ENCODE results near the gene SLC38A10. TPM values are rescaled to one million over a fixed set of nuclear protein-coding genes. Genes with fewer than 3 reads are reported as not detected.
A peak's percentile ranks its signal among the peaks of the same experiment; 100 is the strongest.

SLC38A10 gene
- total RNA-seq, 2 donors from 2014 or later, result 83.0 to 129 TPM

DNA sequence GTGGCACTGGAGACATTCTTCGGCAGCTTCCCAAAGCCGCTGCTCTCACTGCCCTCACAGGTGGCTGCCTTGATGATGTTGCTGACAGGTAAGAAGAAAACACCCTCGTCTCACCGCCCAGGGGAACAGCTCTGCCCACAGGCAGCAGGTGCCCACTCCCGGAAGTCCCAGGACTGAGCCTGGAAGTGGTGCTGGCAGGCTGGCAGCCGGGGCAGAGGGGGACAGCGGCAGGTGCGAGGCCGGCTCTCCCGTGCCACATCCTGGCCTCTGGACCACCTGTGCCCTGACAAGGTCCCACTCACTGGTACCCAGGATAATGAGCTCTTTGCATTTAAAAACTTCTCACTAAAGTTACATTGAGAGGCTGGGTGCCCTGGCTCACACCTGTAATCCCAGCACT lies 92.8 kb downstream of the SLC38A10 start:
- no peak overlapping the region for H3K4me3 ChIP-seq
- peaks cover 4 to 14% of the 10 kb centered on the region in 2 donors for H3K4me1 ChIP-seq (ENCODE audit: control insufficient read depth in 1 of 2, low read depth in 2 of 2)
- H3K27ac ChIP-seq, result no peak overlapping the region
- TF ChIP-seq, protein P1, sequence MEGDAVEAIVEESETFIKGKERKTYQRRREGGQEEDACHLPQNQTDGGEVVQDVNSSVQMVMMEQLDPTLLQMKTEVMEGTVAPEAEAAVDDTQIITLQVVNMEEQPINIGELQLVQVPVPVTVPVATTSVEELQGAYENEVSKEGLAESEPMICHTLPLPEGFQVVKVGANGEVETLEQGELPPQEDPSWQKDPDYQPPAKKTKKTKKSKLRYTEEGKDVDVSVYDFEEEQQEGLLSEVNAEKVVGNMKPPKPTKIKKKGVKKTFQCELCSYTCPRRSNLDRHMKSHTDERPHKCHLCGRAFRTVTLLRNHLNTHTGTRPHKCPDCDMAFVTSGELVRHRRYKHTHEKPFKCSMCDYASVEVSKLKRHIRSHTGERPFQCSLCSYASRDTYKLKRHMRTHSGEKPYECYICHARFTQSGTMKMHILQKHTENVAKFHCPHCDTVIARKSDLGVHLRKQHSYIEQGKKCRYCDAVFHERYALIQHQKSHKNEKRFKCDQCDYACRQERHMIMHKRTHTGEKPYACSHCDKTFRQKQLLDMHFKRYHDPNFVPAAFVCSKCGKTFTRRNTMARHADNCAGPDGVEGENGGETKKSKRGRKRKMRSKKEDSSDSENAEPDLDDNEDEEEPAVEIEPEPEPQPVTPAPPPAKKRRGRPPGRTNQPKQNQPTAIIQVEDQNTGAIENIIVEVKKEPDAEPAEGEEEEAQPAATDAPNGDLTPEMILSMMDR (IDR thresholded peaks at IDR 0.05), result no peak
- no peak for ATAC-seq (ENCODE audit: insufficient number of reproducible peaks, low FRiP score, low read depth)
- peaks cover 13% of the 10 kb centered on the region for H3K36me3 ChIP-seq
- H3K9me3 ChIP-seq, result no peaks in the 10 kb centered on the region
- H3K27me3 ChIP-seq (replicated peaks; ENCODE audit: insufficient read depth), result no peaks in the 10 kb centered on the region
- DNase-seq (ENCODE audit: low spot score), result no peak

DNA sequence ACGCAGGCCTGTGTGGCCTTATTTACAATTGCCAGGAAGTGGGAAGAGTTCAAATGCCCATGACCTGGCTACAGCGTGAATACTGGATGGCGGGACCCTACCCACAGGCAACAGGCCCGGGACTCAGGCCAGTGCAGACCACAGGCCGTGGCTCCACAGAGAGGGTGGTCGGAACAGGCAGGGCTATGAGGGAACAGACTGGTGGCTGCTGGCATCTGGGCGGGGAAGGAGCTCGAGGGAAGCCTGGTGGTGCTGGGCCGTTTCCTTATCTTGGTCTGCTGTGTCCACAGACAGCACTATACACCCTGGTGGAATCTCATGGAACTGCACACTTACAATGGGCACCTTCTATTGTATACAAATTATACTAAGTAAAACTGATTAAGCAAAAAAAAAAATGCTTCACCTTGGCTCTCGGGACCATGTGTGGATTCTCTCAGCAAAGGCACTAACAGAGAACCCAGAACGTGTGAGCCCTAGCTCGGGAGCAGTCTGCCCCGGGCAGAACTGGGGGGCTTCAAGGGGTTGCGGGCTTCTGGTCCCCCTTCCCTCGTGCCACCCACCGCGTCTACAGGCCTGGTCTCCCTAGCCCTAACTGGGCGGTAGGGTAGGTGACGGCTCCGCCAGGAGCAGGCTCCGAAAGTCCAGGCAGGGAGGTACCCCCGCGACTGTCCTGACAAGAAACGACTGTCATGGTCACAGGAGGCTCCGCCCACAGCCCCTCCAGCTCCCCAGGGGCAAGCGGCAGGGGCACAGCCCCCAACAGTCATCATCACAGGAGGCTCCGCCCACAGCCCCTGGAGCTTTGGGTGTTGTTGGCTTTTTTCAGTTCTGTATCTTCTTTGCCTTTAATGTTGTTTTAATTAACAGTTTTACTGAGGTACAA lies 94.2 kb downstream of the SLC38A10 start:
- Histone ChIP-seq H3K4me1 (ENCODE audit: control insufficient read depth in 1 of 2, low read depth in 2 of 2) (peaks cover 0 to 5% of the 10 kb centered on the region in 2 donors), H3K4me3 (no peak overlapping the region), H3K27me3 (replicated peaks; ENCODE audit: insufficient read depth) (no peaks in the 10 kb centered on the region), H3K36me3 (peaks cover 14% of the 10 kb centered on the region), H3K9me3 (no peaks in the 10 kb centered on the region), H3K27ac (no peak overlapping the region)
- TF ChIP-seq, protein P1 (IDR thresholded peaks at IDR 0.05), result peak; percentile 63
- no peak for DNase-seq (ENCODE audit: low spot score)
- peak; percentile 50 for ATAC-seq (ENCODE audit: insufficient number of reproducible peaks, low FRiP score, low read depth)

DNA sequence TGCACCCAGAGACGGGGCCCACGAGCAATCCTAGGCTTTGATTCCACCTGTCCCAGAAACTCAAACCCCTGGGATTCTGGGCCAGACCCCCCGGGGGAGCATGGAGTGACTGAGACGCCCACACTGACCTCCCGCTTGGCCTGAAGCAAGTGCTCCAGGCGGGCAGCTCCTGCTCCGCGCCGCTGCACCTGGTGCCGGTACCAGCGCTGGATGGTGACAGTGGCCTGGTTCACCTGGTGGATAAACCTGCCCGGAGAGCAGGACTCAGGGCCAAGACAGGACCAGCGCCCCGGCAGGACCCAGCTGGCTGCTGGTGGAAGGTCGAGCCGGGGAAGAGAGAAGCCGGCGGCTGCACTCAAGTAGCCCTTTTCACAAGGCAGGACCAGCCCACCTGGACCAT lies 94.9 kb downstream of the SLC38A10 start:
- Histone ChIP-seq H3K9me3 (no peaks in the 10 kb centered on the region), H3K36me3 (peaks cover 14% of the 10 kb centered on the region), H3K4me1 (ENCODE audit: control insufficient read depth in 1 of 2, low read depth in 2 of 2) (peaks cover 0 to 11% of the 10 kb centered on the region in 2 donors), H3K4me3 (no peak overlapping the region), H3K27ac (no peak overlapping the region), H3K27me3 (replicated peaks; ENCODE audit: insufficient read depth) (no peaks in the 10 kb centered on the region)
- DNase-seq (ENCODE audit: low spot score) (no peak), ATAC-seq (ENCODE audit: insufficient number of reproducible peaks, low FRiP score, low read depth) (no peak)
- TF ChIP-seq, protein P1 (IDR thresholded peaks at IDR 0.05), result no peak

DNA sequence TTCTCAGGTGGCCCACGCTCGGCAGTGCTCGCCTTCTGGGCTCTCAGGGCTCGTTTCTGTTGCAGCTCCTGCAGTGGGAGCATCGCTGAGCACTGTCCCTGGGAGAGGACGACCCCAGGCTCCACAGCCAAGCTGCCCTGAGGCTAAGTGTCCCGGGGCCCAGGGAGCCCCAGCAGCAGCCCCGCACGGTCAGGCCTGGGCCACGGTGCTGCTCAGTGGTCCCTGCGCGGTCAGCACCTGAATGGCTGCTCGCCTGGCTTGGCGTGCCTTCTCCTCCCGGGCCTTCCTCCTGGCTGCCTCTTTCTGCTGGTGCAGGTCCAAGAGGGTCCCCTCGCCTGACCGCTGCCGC lies 95.7 kb downstream of the SLC38A10 start:
- DNase-seq (ENCODE audit: low spot score), result no peak
- no peak overlapping the region for H3K27ac ChIP-seq
- peaks cover 14% of the 10 kb centered on the region for H3K36me3 ChIP-seq

DNA sequence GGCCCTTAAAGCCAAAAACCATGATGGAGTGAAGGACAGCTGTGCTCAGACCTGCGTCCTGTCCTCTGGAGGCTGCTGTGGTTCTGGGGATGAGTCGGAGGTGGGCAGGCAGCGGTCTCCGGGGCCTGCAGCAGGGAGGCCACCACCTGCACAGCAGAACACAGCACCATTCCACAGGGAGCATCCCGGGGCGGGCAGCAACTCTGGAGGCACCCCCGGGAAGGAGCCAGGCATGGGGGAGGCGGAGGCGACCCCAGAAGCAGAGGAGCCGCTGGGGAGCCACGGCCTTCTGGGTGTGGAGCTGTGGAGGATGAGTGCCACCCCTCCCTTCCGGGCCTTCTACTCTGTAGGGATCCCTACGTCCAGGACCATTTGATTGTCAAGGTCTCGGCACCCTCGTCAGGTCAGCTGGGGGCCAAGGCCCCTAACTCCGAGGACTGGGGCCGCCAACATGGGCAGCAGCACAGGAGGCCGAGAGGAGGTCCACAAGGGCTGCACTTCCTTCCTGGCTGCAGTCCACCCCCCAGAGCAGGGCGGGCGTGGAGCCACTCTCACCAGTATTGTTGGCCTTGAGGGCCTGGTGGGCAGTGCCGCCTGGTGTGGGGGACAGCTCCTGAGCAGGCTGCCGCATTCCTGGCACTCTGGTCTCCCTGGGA lies 96.2 kb downstream of the SLC38A10 start:
- Histone ChIP-seq H3K27me3 (replicated peaks; ENCODE audit: insufficient read depth) (no peaks in the 10 kb centered on the region), H3K4me3 (no peak overlapping the region), H3K4me1 (ENCODE audit: control insufficient read depth in 1 of 2, low read depth in 2 of 2) (peaks cover 0 to 15% of the 10 kb centered on the region in 2 donors), H3K27ac (no peak overlapping the region), H3K36me3 (peaks cover 14% of the 10 kb centered on the region), H3K9me3 (no peaks in the 10 kb centered on the region)
- ATAC-seq (ENCODE audit: insufficient number of reproducible peaks, low FRiP score, low read depth) (no peak), DNase-seq (ENCODE audit: low spot score) (no peak)
- TF ChIP-seq, protein P1 (IDR thresholded peaks at IDR 0.05), result no peak

More for the DNA sequence above, 95.7 kb downstream of the SLC38A10 start:
- Histone ChIP-seq H3K9me3 (no peaks in the 10 kb centered on the region), H3K4me3 (no peak overlapping the region), H3K27me3 (replicated peaks; ENCODE audit: insufficient read depth) (no peaks in the 10 kb centered on the region), H3K4me1 (ENCODE audit: control insufficient read depth in 1 of 2, low read depth in 2 of 2) (peaks cover 0 to 15% of the 10 kb centered on the region in 2 donors)
- TF ChIP-seq, protein P1 (IDR thresholded peaks at IDR 0.05), result no peak
- ATAC-seq (ENCODE audit: insufficient number of reproducible peaks, low FRiP score, low read depth), result no peak
